Neuron (in vitro differentiated cells): ENCODE results near the gene CRY2.

ENCODE experiments used
- H2AFZ ChIP-seq: one replicate; pipeline ENCODE4 v1.6.1; 2013; ENCODE audit warnings: low read depth, mild to moderate bottlenecking, inconsistent platforms, low read length, moderate library complexity
- H3K27me3 ChIP-seq: one replicate; pipeline ENCODE4 v1.6.1; 2013; ENCODE audit warnings: low read length; ENCODE audit not compliant: insufficient read depth
- H3K36me3 ChIP-seq: one replicate; pipeline ENCODE4 v1.6.1; 2013; ENCODE audit warnings: low read length; ENCODE audit not compliant: insufficient read depth
- H3K4me1 ChIP-seq: one replicate; pipeline ENCODE4 v1.6.1; 2013; ENCODE audit warnings: low read length; ENCODE audit not compliant: insufficient read depth
- H3K4me3 ChIP-seq: 2 replicates; pipeline ENCODE4 v1.5.1; 2013; ENCODE audit warnings: mild to moderate bottlenecking, low read length, moderate library complexity
- H3K9me3 ChIP-seq: one replicate; pipeline ENCODE4 v1.6.1; 2013; ENCODE audit warnings: low read length

Gene CRY2

DNA sequence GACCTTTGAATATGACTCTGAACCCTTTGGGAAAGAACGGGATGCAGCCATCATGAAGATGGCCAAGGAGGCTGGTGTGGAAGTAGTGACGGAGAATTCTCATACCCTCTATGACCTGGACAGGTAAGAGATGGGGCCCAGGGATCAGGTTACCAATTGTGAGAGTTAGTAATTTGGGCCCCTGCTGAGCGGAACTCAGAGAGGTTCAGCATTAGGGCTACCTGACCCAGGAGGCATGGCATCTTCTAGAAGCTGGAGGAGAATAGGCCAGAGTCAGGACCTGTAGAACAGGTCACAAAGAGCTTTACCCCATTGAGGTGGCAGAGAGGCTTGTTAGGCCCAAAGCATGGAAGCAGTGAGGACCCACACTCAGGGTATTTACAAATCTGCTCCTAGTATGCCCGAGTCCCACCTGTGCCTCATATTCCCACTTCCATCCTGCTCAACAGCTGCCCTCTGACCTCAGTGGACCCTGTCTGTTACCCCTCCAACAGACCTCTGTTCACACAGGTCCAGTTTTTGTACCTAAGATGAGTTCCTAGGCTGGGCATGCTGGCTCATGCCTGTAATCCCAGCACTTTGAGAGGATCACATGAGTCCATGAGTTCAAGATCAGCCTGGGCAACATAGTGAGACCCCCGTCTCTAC lies 11.6 kb downstream of the CRY2 start:
- Histone ChIP-seq H3K4me3 (no peak overlapping the region), H2AFZ (no peak overlapping the region), H3K4me1 (no peaks in the 10 kb centered on the region), H3K9me3 (no peaks in the 10 kb centered on the region), H3K27me3 (no peaks in the 10 kb centered on the region), H3K36me3 (peaks cover 67% of the 10 kb centered on the region)

DNA sequence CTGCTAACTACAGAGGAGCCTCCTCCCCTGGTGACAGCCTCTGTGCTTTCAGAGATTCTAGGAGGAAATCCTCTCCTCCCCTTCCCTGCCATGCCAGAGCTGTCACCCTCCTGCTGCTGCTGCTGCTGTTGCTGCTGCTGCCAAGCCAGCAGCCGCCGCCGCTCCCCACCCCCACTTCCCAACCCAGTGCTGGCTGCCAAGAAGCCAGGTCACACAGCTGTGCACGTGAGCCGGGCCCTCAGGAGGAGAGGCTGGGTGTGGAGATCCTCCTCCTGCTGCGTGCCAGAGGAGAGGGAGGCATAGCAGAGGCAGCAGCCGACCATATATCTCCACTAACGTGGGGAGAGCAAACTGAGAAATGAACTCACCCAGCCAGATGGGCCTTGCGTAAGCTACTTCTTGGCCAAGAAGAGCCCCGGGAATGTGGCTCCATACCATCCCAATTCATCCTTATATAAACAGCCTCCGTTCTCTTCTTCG lies 12.4 kb downstream of the CRY2 start:
- Histone ChIP-seq H3K4me3 (no peak overlapping the region), H3K36me3 (peaks cover 69% of the 10 kb centered on the region), H3K9me3 (no peaks in the 10 kb centered on the region), H3K4me1 (no peaks in the 10 kb centered on the region), H3K27me3 (no peaks in the 10 kb centered on the region), H2AFZ (no peak overlapping the region)

DNA sequence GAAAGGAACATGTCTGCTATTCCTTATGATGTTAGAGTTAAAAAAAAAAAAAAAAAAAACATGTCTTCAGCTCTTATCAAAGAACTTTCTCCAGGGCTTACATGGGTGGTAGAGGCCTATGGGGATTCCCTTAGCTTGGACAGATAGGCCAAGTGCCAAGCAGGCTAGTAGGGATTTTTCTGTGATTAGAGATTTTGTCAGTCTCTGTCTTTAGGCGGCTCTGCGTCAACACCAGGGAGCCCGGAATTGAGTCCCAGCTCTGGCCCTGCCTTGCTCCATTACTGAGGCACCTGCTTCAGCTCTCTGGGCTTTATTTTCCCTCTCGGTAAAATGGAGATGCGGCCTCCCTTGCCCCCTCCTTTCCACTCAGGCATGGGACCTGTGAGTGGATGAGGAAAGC lies 13.1 kb downstream of the CRY2 start:
- Histone ChIP-seq H3K9me3 (no peaks in the 10 kb centered on the region), H3K27me3 (no peaks in the 10 kb centered on the region), H3K36me3 (peaks cover 72% of the 10 kb centered on the region), H3K4me1 (no peaks in the 10 kb centered on the region), H2AFZ (no peak overlapping the region), H3K4me3 (no peak overlapping the region)

DNA sequence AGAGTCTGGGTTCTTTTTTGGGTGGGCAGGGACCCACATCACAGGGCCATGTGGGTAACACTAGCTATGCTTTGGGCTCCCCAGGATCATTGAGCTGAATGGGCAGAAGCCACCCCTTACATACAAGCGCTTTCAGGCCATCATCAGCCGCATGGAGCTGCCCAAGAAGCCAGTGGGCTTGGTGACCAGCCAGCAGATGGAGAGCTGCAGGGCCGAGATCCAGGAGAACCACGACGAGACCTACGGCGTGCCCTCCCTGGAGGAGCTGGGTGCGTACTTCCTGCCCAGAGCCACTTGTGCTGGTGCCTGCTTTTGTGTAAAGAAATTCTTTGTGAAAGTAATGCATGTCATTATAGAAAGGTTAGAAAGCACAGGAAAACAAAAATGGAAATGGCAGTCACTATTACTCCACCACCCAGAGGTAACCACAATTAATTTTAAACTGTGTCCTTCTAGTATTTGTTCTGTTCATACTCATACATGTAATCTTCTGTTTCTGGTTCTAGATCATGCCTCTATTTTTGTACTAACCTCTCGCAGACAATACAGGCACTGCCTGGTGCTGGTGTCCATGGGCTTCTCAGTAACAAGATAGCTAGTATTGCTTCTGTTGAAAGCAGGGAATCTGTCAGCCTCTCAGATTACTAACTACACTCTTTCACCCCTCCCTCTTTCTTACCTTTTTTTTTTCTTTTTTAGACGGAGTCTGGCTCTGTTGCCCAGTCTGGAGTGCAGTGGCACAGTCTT lies 13.7 kb downstream of the CRY2 start:
- H3K9me3 ChIP-seq = no peaks in the 10 kb centered on the region
- no peaks in the 10 kb centered on the region for H3K27me3 ChIP-seq
- H3K36me3 ChIP-seq = peaks cover 73% of the 10 kb centered on the region
- H2AFZ ChIP-seq = no peak overlapping the region
- H3K4me3 ChIP-seq = no peak overlapping the region
- no peaks in the 10 kb centered on the region for H3K4me1 ChIP-seq

DNA sequence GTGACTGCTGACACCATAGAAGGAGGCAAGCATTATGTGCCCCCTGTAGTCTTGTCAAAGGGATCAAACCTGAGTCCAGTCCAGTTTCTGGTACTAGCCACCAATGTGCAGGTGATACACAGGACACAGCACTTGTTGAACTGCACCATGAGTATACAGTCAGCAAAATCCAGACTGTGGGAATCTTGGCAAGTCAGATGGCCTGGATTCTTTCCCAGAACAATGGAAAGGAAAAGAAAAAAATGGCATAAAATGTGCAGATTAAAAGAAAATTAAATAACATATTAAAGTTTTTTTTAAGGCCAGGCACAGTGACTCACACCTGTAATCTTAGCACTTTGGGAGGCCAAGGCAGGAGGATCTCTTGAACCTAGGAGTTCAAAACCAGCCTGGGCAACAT lies 16.8 kb downstream of the CRY2 start:
- H2AFZ ChIP-seq = no peak overlapping the region
- H3K4me1 ChIP-seq = no peaks in the 10 kb centered on the region
- peaks cover 75% of the 10 kb centered on the region for H3K36me3 ChIP-seq
- no peaks in the 10 kb centered on the region for H3K9me3 ChIP-seq
- no peaks in the 10 kb centered on the region for H3K27me3 ChIP-seq
- no peak overlapping the region for H3K4me3 ChIP-seq

DNA sequence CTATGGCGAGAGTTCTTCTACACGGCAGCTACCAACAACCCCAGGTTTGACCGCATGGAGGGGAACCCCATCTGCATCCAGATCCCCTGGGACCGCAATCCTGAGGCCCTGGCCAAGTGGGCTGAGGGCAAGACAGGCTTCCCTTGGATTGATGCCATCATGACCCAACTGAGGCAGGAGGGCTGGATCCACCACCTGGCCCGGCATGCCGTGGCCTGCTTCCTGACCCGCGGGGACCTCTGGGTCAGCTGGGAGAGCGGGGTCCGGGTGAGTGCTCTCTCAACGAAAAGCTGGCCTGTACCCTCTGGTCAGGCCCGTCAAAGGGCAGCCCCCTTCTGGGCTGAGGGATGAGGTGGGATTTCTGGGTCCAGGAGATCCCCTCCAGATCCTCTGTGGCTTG lies 22.3 kb downstream of the CRY2 start:
- Histone ChIP-seq H3K27me3 (no peaks in the 10 kb centered on the region), H3K4me3 (no peak overlapping the region), H3K4me1 (peaks cover 2% of the 10 kb centered on the region), H3K36me3 (peaks cover 61% of the 10 kb centered on the region), H2AFZ (no peak overlapping the region), H3K9me3 (no peaks in the 10 kb centered on the region)

DNA sequence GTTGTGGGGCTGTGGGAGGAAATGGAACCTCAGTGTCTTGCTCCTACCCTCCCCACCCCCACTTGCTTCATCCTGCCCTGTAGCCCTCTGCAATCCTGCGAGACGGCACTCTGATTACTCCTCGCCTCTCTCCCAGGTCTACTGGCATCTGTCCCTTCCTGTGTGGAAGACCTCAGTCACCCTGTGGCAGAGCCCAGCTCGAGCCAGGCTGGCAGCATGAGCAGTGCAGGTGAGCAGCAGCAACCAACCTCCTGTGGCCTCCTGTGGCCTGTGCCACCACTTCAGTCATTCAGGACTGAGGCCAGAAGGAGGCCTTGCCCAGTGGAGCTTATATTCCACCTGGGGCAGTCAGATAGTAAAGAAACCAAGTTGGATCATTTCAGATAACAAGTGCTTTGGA lies 23.4 kb downstream of the CRY2 start:
- Histone ChIP-seq H2AFZ (no peak overlapping the region), H3K4me1 (peaks cover 2% of the 10 kb centered on the region), H3K4me3 (no peak overlapping the region), H3K9me3 (no peaks in the 10 kb centered on the region), H3K27me3 (no peaks in the 10 kb centered on the region), H3K36me3 (peaks cover 64% of the 10 kb centered on the region)

DNA sequence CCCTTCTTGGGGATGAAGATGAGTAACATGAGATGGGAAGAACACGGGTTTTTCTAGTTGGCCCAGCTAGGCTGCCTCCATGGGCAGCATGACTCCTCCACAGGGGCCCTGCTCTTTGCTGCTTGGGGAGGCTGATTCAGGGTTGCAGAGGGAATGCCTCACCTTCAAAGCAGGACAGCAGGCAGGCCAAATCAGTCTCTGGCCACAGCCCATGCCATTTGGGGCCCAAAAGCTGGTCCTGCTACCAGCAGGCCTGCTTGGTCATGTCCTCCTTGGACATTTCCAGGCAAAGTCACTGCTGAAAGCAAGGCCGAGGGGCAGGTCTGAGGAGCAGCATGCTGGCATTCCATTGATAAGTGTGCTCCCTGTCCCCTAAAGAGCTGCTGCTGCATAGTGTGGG lies 24.4 kb downstream of the CRY2 start:
- Histone ChIP-seq H3K27me3 (no peaks in the 10 kb centered on the region), H3K36me3 (peaks cover 59% of the 10 kb centered on the region), H3K9me3 (no peaks in the 10 kb centered on the region), H3K4me3 (no peak overlapping the region), H2AFZ (no peak overlapping the region), H3K4me1 (peaks cover 6% of the 10 kb centered on the region)

DNA sequence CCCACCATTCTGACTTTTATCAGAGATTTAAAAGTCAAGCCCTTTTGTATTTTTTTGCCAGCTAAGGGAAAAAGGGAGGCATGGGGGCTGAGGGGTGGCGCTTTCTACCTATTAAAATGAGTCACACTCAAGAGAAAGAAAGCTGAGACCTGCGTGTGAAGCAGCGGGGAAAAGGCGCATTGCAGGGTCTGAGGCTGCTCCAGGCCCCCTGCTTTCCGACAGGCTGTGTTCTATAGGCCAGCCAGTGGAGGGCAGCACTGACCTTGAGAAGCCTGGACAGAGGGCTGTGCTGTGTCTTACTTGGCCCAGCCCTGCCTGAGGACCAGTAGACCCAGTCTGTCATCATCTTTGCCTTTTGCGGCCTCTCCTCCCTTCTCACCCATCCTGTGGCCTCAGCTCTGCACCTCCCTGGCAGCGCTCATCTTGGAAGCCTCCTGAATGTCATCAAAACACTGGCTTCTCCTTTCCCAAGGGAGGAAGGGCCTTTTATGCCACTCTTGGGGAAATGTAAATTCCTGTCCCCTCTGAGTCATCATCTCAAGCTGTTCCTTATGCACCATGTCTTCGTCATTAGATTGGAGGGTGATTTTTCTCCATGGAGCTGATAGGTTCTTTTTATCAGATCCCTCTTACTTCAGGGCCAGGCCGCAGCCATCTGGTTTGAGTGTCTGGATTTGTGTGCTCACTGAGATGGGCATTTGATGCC lies 25.5 kb downstream of the CRY2 start:
- Histone ChIP-seq H3K4me3 (no peak overlapping the region), H2AFZ (no peak overlapping the region), H3K4me1 (peaks cover 6% of the 10 kb centered on the region), H3K27me3 (no peaks in the 10 kb centered on the region), H3K36me3 (peaks cover 58% of the 10 kb centered on the region), H3K9me3 (no peaks in the 10 kb centered on the region)

DNA sequence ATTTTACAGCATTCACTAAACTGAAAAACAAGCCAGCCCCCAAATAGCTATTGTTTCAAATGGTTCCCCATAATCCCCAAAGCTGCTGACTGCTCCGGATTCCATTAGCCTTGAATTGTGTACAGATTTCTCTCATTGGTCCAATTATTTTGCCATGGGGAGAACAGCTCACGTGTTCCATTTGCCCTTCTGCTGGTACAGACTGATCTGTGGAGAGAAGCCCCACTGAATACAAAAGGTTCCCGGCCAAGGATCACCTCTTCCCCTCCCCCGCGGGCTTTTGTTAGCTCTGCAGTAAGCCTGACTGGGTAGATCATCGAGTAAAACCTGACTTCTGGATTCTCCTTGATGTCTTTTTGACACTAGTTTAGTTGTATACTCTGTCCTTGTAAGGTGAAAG lies 29.1 kb downstream of the CRY2 start:
- H3K9me3 ChIP-seq = no peaks in the 10 kb centered on the region
- H2AFZ ChIP-seq = no peak overlapping the region
- H3K4me1 ChIP-seq = peaks cover 6% of the 10 kb centered on the region
- H3K27me3 ChIP-seq = no peaks in the 10 kb centered on the region
- H3K4me3 ChIP-seq = no peak overlapping the region
- H3K36me3 ChIP-seq = peaks cover 35% of the 10 kb centered on the region

DNA sequence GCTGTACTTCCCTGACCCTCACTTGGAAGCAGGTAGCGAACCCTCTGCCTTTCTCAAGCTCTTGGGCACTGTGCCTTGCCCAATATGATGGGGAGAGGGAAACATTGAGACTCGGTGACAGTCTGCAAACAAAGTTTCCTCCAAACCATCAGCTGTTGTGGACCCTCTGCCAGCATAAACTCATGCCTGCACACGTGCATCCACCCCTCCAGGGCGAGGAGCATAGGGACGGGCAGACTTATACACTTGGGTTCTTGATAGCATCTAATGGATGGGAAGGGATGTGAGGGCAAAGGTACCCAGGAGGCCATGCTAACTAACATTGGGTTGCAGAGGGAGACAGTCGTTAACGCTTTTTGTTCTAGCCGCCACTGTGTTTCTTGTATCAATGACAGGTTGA lies 29.9 kb downstream of the CRY2 start:
- H3K4me1 ChIP-seq = peaks cover 6% of the 10 kb centered on the region
- no peaks in the 10 kb centered on the region for H3K9me3 ChIP-seq
- H2AFZ ChIP-seq = no peak overlapping the region
- H3K27me3 ChIP-seq = no peaks in the 10 kb centered on the region
- H3K4me3 ChIP-seq = no peak overlapping the region
- H3K36me3 ChIP-seq = peaks cover 37% of the 10 kb centered on the region

DNA sequence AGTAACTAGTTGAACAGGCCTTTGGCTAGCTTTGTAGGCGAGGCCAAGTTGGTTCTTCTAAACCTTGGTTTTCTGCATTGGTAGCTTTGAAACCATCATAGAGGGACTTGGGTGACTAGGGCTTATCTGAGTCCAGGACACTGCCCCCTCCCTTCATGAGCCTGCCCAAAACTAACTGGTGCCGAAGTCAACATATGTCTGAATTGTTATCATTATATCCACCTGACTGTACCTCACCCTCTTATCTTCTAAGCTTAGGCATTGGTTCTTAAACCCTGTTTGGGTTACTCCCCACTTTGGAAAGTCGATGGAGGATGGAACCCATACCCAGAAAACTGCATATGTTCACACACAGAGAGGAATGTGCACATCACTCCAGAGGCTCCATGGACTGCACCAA lies 30.6 kb downstream of the CRY2 start:
- peaks cover 37% of the 10 kb centered on the region for H3K36me3 ChIP-seq
- H3K4me3 ChIP-seq = no peak overlapping the region
- H3K9me3 ChIP-seq = no peaks in the 10 kb centered on the region
- peaks cover 4% of the 10 kb centered on the region for H3K4me1 ChIP-seq
- no peaks in the 10 kb centered on the region for H3K27me3 ChIP-seq
- H2AFZ ChIP-seq = no peak overlapping the region
